Measurements from ENCODE around the gene GALNT15.

- TF ChIP-seq POLR2A (IDR thresholded peaks at IDR 0.05) (no peak), CTCF (IDR thresholded peaks at IDR 0.05) (no peak)
Observed at GRCh38 chr3:16134173-16134928, 40.1 kb upstream of the GALNT15 start.

Data from heart left ventricle (tissue), 13 donors.